ENCODE data around the gene VPS16.
"Not testable (repeated sequence)": the region's sequence is repeated elsewhere in the genome, so short reads cannot be mapped to it uniquely, and the experiment has no call there.

The VPS16 gene

DNA sequence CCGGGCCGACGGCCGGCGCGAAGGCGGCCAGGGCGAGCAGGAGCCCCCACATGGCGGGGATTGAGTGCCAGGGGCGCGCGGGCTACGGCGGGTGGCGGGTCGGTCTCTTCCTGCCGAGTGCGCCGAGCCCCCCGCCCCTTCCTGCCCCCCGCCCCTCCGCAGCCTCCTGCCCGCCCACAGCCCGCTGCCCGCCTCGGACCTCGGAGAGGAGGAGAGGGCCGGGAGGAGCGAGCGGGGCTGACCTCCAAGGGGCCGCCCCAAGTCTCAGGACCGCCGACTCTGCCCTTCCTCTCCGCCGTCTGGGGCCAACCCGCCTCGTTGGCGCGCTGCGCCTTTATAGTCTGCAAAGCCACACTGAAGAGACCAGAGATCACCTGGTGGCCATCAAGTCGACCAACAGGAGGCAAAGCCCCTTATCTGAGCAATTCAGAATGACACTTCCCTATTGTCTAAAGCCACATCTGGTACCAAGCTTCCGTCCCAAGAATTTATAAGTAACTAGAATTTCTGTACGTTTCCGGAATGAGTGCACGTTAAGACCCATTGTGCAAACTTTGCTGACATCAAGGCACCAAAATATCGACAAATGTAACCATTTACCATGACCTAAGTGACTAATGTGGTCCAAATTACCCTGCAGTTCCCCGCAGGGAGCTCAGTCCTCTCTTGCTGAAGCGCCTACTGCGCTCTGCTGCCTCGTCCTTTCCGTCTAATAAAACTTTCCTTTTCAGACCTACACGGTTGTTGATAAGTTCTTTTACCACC, 39.8 kb upstream of the VPS16 start, which contains the start of gene CPXM1:
Gene CPXM1 (minus strand): TSS at position 107 of the 765 bp plus-strand sequence. CDS start 55 bp downstream, at position 52.
- TF ChIP-seq POLR2A (IDR thresholded peaks at IDR 0.05; ENCODE audit: low read length) (no peak), GATA1 (IDR thresholded peaks at IDR 0.05; ENCODE audit: low read depth, low read length) (no peak)
- no peak for DNase-seq

DNA sequence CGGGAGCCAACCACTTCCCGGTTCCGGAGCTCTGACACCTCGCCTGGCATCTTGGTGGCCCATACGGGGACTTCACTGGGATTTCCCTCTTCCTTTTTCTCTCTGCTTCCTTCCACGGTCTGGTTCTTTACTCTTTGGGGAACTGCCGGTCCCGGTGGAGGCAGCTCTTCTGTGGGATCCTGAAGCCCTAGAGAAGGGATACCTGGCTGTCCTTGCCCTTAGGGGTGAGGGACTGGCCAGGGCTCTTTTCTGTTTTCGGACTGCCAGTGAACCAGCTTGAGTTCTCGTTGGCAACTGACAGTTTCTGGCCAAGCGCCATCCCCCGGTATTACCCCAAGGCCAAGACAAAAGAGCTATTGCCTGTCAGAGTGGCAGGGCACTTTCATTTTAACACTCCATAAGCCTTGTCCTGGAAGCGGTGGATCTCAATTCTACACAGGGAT, 39.2 kb upstream of the VPS16 start:
- TF ChIP-seq POLR2A (IDR thresholded peaks at IDR 0.05; ENCODE audit: low read length) (no peak), GATA1 (IDR thresholded peaks at IDR 0.05; ENCODE audit: low read depth, low read length) (no peak)
- DNase-seq = no peak

- DNase-seq = no peak
- TF ChIP-seq GATA1 (IDR thresholded peaks at IDR 0.05; ENCODE audit: low read depth, low read length) (no peak), POLR2A (IDR thresholded peaks at IDR 0.05; ENCODE audit: low read length) (no peak)
Observed at GRCh38 chr20:2804041-2804828, 36.3 kb upstream of the VPS16 start.

DNA sequence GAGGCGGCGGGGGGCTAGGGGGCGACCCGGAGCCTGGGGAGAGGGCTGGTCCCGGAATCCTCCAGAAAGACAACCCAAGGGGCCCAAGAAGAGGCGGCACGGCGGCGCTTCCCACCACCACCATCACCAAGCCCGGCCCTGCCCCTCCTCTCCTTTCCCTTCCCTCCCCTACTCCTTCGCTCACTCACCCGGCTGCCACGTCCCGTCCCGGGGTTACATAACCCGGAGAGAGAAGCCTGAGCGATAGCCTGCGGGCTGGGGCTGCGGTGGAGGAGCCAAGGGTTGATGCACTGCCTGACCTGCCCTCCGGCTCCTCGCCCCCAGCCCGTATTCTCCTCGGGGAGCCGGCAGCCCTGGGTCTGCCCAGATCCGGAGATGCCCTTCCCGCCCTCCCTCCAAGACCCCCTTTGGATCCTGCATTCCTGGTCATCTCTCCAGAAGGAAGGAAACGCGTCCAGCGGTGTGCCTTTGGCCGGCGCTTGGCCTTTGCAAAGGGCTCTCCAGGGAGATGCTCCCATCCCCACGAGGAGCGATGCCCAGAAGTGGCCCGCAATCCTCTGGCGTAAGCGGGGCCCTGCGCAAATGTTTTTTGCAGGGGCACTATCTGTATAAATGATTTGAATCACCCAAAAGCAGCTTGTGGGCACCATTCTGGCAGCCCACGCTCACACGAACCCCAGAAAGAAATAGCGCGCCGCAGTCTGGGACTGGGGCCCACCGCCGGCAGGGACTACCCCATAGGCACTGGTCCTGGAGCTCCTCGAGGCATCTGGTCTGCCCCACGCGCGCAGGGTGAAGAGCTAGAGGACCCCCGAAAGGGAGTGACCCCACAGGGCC, 35.5 kb upstream of the VPS16 start:
- TF ChIP-seq POLR2A (IDR thresholded peaks at IDR 0.05; ENCODE audit: low read length) (no peak), GATA1 (IDR thresholded peaks at IDR 0.05; ENCODE audit: low read depth, low read length) (no peak)
- DNase-seq = no peak

- DNase-seq = no peak
Observed at GRCh38 chr20:2805689-2806350, 34.7 kb upstream of the VPS16 start.

GRCh38 chr20:2806351-2806701, 34.2 kb upstream of the VPS16 start:
- TF ChIP-seq POLR2A (IDR thresholded peaks at IDR 0.05; ENCODE audit: low read length) = no peak
- TF ChIP-seq GATA1 (IDR thresholded peaks at IDR 0.05; ENCODE audit: low read depth, low read length) = no peak
- no peak for DNase-seq

More at GRCh38 chr20:2805689-2806350, 34.7 kb upstream of the VPS16 start:
- no peak for TF ChIP-seq POLR2A (IDR thresholded peaks at IDR 0.05; ENCODE audit: low read length)
- no peak for TF ChIP-seq GATA1 (IDR thresholded peaks at IDR 0.05; ENCODE audit: low read depth, low read length)

GRCh38 chr20:2807019-2807418, 33.5 kb upstream of the VPS16 start:
- DNase-seq = no peak
- TF ChIP-seq GATA1 (IDR thresholded peaks at IDR 0.05; ENCODE audit: low read depth, low read length) (no peak), POLR2A (IDR thresholded peaks at IDR 0.05; ENCODE audit: low read length) (no peak)

DNA sequence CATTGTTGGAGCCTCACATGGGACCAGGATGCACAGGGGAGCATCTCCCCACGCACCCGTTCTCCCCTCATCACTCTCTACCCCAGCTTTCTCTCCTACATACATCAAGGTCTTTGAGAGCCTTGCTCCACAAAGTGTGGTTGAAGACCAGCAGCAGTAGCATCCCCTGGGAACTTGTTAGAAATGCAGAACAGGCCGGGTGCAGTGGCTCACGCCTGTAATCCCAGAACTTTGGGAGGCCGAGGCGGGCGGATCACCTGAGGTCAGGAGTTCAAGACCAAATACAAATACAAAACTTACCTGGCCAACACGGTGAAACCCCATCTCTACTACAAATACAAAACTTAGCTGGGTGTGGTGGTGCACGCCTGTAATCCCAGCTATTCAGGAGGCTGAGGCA, 32.6 kb upstream of the VPS16 start:
- not testable (repeated sequence) for DNase-seq

GRCh38 chr20:2809690-2810089, 30.9 kb upstream of the VPS16 start:
- TF ChIP-seq POLR2A (IDR thresholded peaks at IDR 0.05; ENCODE audit: low read length) (no peak), GATA1 (IDR thresholded peaks at IDR 0.05; ENCODE audit: low read depth, low read length) (no peak)
- no peak for DNase-seq

GRCh38 chr20:2812189-2812588, 28.4 kb upstream of the VPS16 start:
- TF ChIP-seq POLR2A (IDR thresholded peaks at IDR 0.05; ENCODE audit: low read length) (no peak), GATA1 (IDR thresholded peaks at IDR 0.05; ENCODE audit: low read depth, low read length) (no peak)
- no peak for DNase-seq

DNA sequence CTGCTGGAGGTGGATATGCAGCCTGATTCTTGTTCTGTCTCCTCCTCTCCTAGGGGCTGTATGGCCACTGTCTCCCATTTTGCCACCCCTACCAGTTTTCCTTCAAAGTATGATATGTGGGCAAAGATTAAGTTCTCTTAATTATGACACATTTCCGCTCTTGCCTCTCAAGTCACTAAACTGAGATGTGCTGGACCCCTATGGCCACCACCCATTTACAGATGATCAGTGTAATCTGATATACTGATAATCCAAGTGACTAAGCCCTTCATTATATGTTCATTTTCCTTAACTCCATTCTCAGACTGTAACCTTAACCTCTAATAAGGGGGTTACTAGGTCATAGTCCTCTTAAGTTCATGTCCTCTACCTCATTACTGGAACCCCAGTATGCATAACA, 26.5 kb upstream of the VPS16 start:
- DNase-seq = no peak
- TF ChIP-seq GATA1 (IDR thresholded peaks at IDR 0.05; ENCODE audit: low read depth, low read length) (no peak), POLR2A (IDR thresholded peaks at IDR 0.05; ENCODE audit: low read length) (no peak)

- no peak for DNase-seq
- TF ChIP-seq POLR2A (IDR thresholded peaks at IDR 0.05; ENCODE audit: low read length) = no peak
- no peak for TF ChIP-seq GATA1 (IDR thresholded peaks at IDR 0.05; ENCODE audit: low read depth, low read length)
Observed at GRCh38 chr20:2814587-2815051, 25.9 kb upstream of the VPS16 start, which contains the start of gene C20orf141. Gene C20orf141, plus strand, starts transcription at chr20:2814987. Its CDS starts 198 bp downstream, at chr20:2815185.

- DNase-seq = no peak
- TF ChIP-seq POLR2A (IDR thresholded peaks at IDR 0.05; ENCODE audit: low read length) = no peak
- no peak for TF ChIP-seq GATA1 (IDR thresholded peaks at IDR 0.05; ENCODE audit: low read depth, low read length)
Observed at GRCh38 chr20:2815242-2815900, 25.2 kb upstream of the VPS16 start.
